Activated CD4-positive, alpha-beta memory T cell treated with anti-CD3 and anti-CD28 coated beads for 36 hours (primary cell): Measurements from ENCODE around the gene RPS19. TPM values are rescaled to one million over a fixed set of nuclear protein-coding genes. Genes with fewer than 3 reads are reported as not detected.
A peak's percentile ranks its signal among the peaks of the same experiment; 100 is the strongest.

Source experiments
- CTCF ChIA-PET: fragments of 350-600 bp; sonication (Branson Sonifier 250); formaldehyde crosslinking; loops from one replicate; lab custom pipeline; 2021; ENCODE audit warnings: antibody characterized with exemption, inconsistent platforms; lab: Charles Lee
- POLR2A ChIA-PET: fragments of 350-600 bp; sonication (Branson Sonifier 250); formaldehyde crosslinking; loops from one replicate; lab custom pipeline; 2021; ENCODE audit warnings: antibody characterized with exemption; lab: Charles Lee
- DNase-seq: peaks from one replicate; pipeline ENCODE4 v3.0.0-alpha.2; 2020
- H3K27ac Mint-ChIP-seq: one replicate; pipeline ENCODE4 v1.8.0; 2021; ENCODE audit warnings: mixed read lengths
- H3K27me3 Mint-ChIP-seq: one replicate; pipeline ENCODE4 v1.8.0; 2021; ENCODE audit warnings: mixed read lengths
- H3K36me3 Mint-ChIP-seq: one replicate; pipeline ENCODE4 v1.8.0; 2021; ENCODE audit warnings: mixed read lengths
- H3K4me1 Mint-ChIP-seq: one replicate; pipeline ENCODE4 v1.8.0; 2021; ENCODE audit warnings: low read depth, mixed read lengths
- H3K4me3 Mint-ChIP-seq: one replicate; pipeline ENCODE4 v1.8.0; 2021; ENCODE audit warnings: mild to moderate bottlenecking, mixed read lengths
- H3K9me3 Mint-ChIP-seq: one replicate; pipeline ENCODE4 v1.8.0; 2021; ENCODE audit warnings: mixed read lengths
- intact Hi-C: fragments of 100-400 bp; cut with micrococcal nuclease; formaldehyde crosslinking; loops from one replicate; pipeline ENCODE4 v1.15.1; 2023
- total RNA-seq, 2 experiments: library from RNA; stranded (reverse); gene quantifications; one replicate each; pipeline ENCODE4 v1.2.3, GENCODE V29; 2021

The RPS19 gene
- total RNA-seq, 2 experiments from 2014 or later = 3,181 to 3,314 TPM

GRCh38 chr19:41890936-41891335, 30.9 kb downstream of the RPS19 start:
- CTCF ChIA-PET = interaction anchor here (0.9 to 1.0 kb wide), 2 partner anchors 31 to 43 kb away, joined by 3 to 6 read pairs; partner anchors contain the start of gene RPS19

GRCh38 chr19:41892173-41892902, 32.3 kb downstream of the RPS19 start:
- H3K4me3 Mint-ChIP-seq = no peak overlapping the region
- no peaks in the 10 kb centered on the region for H3K27me3 Mint-ChIP-seq
- peaks cover 60% of the 10 kb centered on the region for H3K4me1 Mint-ChIP-seq
- DNase-seq = no peak
- no peaks in the 10 kb centered on the region for H3K9me3 Mint-ChIP-seq
- peaks cover 50% of the 10 kb centered on the region for H3K36me3 Mint-ChIP-seq
- POLR2A ChIA-PET = no interaction called here
- CTCF ChIA-PET = interaction anchor here (2.0 kb wide), 1 partner anchor 19 kb away, joined by 5 read pairs; no protein-coding TSS in a partner anchor
- intact Hi-C loops = no loop called here
- H3K27ac Mint-ChIP-seq = no peak overlapping the region

More at GRCh38 chr19:41890936-41891335, 30.9 kb downstream of the RPS19 start:
- H3K36me3 Mint-ChIP-seq = peaks cover 47% of the 10 kb centered on the region
- H3K4me1 Mint-ChIP-seq = peaks cover 69% of the 10 kb centered on the region
- intact Hi-C loops = no loop called here
- no peaks in the 10 kb centered on the region for H3K27me3 Mint-ChIP-seq
- POLR2A ChIA-PET = interaction anchor here (1.1 kb wide), 2 partner anchors 19 to 56 kb away, joined by 3 read pairs; no protein-coding TSS in a partner anchor
- H3K4me3 Mint-ChIP-seq = no peak overlapping the region
- no peak for DNase-seq
- no peak overlapping the region for H3K27ac Mint-ChIP-seq
- no peaks in the 10 kb centered on the region for H3K9me3 Mint-ChIP-seq

GRCh38 chr19:41893899-41894298, 33.8 kb downstream of the RPS19 start:
- peak overlapping the region; percentile 54 for H3K27ac Mint-ChIP-seq
- intact Hi-C loops = no loop called here
- no peak overlapping the region for H3K4me3 Mint-ChIP-seq
- H3K4me1 Mint-ChIP-seq = peaks cover 48% of the 10 kb centered on the region
- no peaks in the 10 kb centered on the region for H3K9me3 Mint-ChIP-seq
- H3K36me3 Mint-ChIP-seq = peaks cover 53% of the 10 kb centered on the region
- POLR2A ChIA-PET = no interaction called here
- CTCF ChIA-PET = no interaction called here
- DNase-seq = peak; percentile 44
- no peaks in the 10 kb centered on the region for H3K27me3 Mint-ChIP-seq

DNA sequence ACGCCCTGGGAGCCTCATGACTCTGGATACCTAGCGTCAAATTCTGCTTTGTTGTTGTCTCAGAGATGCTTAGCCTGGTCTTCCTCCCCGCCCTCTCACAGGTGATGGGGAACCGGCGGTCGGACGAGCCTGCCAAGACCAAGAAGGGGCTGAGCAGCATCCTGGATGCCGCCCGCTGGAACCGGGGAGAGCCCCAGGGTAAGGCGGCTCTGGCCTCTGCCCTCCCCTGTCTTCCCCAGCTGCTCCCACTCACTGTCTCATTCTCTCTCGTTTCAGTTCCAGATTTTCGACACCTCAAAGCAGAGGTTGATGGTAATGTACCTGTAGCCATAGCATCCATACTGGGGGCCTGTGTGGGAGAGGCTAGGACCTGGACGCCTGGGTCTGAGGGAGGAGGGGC, 34.3 kb downstream of the RPS19 start:
- POLR2A ChIA-PET = no interaction called here
- no peaks in the 10 kb centered on the region for H3K9me3 Mint-ChIP-seq
- peaks cover 53% of the 10 kb centered on the region for H3K36me3 Mint-ChIP-seq
- no peak for DNase-seq
- intact Hi-C loops = no loop called here
- H3K4me1 Mint-ChIP-seq = peaks cover 46% of the 10 kb centered on the region
- no peak overlapping the region for H3K4me3 Mint-ChIP-seq
- no peaks in the 10 kb centered on the region for H3K27me3 Mint-ChIP-seq
- CTCF ChIA-PET = no interaction called here
- peak overlapping the region; percentile 54 for H3K27ac Mint-ChIP-seq

- H3K27me3 Mint-ChIP-seq = no peaks in the 10 kb centered on the region
- DNase-seq = no peak
- CTCF ChIA-PET = interaction anchor here (0.9 to 1.0 kb wide), 3 partner anchors 10 to 29 kb away, joined by 3 read pairs; no protein-coding TSS in a partner anchor
- H3K36me3 Mint-ChIP-seq = peaks cover 54% of the 10 kb centered on the region
- POLR2A ChIA-PET = interaction anchor here (1.1 kb wide), 1 partner anchor 10 kb away, joined by 4 read pairs; no protein-coding TSS in a partner anchor
- H3K4me1 Mint-ChIP-seq = peaks cover 35% of the 10 kb centered on the region
- H3K9me3 Mint-ChIP-seq = no peaks in the 10 kb centered on the region
- peak overlapping the region; percentile 58 for H3K27ac Mint-ChIP-seq
- intact Hi-C loops = no loop called here
- no peak overlapping the region for H3K4me3 Mint-ChIP-seq
These were observed 35.9 kb downstream of the RPS19 start for GRCh38 chr19:41895745-41896580.

DNA sequence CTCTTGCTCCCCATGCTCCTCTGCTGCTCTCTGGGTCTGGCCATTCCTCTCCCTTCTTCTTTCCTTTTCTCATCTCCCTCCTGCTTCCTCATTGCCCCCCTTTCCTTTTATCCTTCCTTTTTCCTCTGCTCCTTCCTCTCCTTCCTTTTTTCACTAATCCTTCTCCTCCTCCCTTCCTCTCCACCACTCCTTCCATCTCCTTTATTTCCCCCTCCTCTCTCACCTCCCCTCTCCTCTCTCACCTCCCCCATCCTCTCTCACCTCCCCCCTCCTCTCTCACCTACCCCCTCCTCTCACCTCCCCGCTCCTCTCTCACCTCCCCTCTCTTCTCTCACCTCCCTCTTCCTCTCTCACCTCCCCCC, 36.5 kb downstream of the RPS19 start:
- DNase-seq = no peak
- CTCF ChIA-PET = interaction anchor here (0.9 kb wide), 1 partner anchor 28 kb away, joined by 3 read pairs; no protein-coding TSS in a partner anchor
- H3K4me3 Mint-ChIP-seq = no peak overlapping the region

DNA sequence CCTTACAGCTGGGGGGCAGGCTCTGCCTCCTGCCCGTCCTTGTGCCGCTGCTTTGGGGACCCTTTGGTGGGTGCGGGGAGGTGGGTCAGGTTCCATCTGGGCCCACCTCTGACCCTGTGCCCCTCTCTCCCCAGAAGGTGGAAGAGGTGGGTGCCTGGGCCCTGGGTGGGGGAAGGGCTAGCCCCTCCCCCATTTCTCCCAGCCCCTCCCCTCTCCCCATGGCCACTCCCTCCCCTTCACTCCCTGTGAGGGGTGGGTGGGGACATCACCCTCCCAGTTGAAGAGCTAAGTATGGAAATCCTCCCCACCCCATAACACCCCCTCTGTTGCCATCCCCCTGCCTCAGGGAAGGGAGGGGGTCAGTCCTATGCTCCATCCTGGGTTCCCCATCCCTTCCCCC, 37.1 kb downstream of the RPS19 start:
- CTCF ChIA-PET = no interaction called here
- peaks cover 31% of the 10 kb centered on the region for H3K4me1 Mint-ChIP-seq
- H3K27ac Mint-ChIP-seq = no peak overlapping the region
- POLR2A ChIA-PET = no interaction called here
- H3K36me3 Mint-ChIP-seq = peaks cover 54% of the 10 kb centered on the region
- H3K4me3 Mint-ChIP-seq = no peak overlapping the region
- no peaks in the 10 kb centered on the region for H3K9me3 Mint-ChIP-seq
- no peak for DNase-seq
- no peaks in the 10 kb centered on the region for H3K27me3 Mint-ChIP-seq
- intact Hi-C loops = no loop called here

More for the DNA sequence above, 36.5 kb downstream of the RPS19 start:
- POLR2A ChIA-PET = no interaction called here
- Mint-ChIP-seq H3K27me3 (no peaks in the 10 kb centered on the region), H3K4me1 (peaks cover 32% of the 10 kb centered on the region), H3K27ac (peak overlapping the region; percentile 58), H3K36me3 (peaks cover 51% of the 10 kb centered on the region), H3K9me3 (no peaks in the 10 kb centered on the region)
- intact Hi-C loops = no loop called here

- intact Hi-C loops = no loop called here
- H3K36me3 Mint-ChIP-seq = peaks cover 58% of the 10 kb centered on the region
- peaks cover 30% of the 10 kb centered on the region for H3K4me1 Mint-ChIP-seq
- ChIA-PET POLR2A (interaction anchor here (0.8 kb wide), 1 partner anchor 10 kb away, joined by 3 read pairs; no protein-coding TSS in a partner anchor), CTCF (no interaction called here)
- no peaks in the 10 kb centered on the region for H3K27me3 Mint-ChIP-seq
- H3K27ac Mint-ChIP-seq = peak overlapping the region; percentile 66
- DNase-seq = no peak
- H3K9me3 Mint-ChIP-seq = no peaks in the 10 kb centered on the region
- no peak overlapping the region for H3K4me3 Mint-ChIP-seq
These were observed 37.8 kb downstream of the RPS19 start for GRCh38 chr19:41897820-41898219.

DNA sequence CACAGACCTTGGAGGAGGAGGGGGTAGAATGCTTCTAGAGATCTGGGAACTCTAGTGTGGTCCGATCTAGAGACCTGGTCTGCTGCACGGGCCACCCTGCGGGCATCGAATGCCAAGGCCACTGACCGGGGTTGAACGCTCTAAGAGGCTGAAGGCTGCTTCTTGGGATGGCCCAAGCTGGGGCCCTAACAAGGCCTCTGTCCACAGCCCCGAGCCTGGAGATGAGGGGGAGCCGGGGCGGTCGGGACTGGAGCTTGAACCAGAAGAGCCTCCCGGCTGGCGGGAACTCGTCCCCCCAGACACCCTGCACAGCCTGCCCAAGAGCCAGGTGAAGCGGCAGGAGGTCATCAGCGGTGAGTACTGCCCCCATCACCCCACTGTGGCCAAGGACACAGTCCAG, 38.2 kb downstream of the RPS19 start:
- H3K27ac Mint-ChIP-seq = no peak overlapping the region
- H3K9me3 Mint-ChIP-seq = no peaks in the 10 kb centered on the region
- peaks cover 27% of the 10 kb centered on the region for H3K4me1 Mint-ChIP-seq
- CTCF ChIA-PET = no interaction called here
- no peak for DNase-seq
- H3K4me3 Mint-ChIP-seq = no peak overlapping the region
- no peaks in the 10 kb centered on the region for H3K27me3 Mint-ChIP-seq
- H3K36me3 Mint-ChIP-seq = peaks cover 56% of the 10 kb centered on the region
- intact Hi-C loops = no loop called here
- POLR2A ChIA-PET = interaction anchor here (0.8 kb wide), 1 partner anchor 10 kb away, joined by 3 read pairs; no protein-coding TSS in a partner anchor

GRCh38 chr19:41901707-41902360, 41.8 kb downstream of the RPS19 start:
- peaks cover 66% of the 10 kb centered on the region for H3K36me3 Mint-ChIP-seq
- H3K9me3 Mint-ChIP-seq = no peaks in the 10 kb centered on the region
- ChIA-PET CTCF (interaction anchor here (0.8 to 0.9 kb wide), 2 partner anchors 30 to 43 kb away, joined by 3 read pairs; no protein-coding TSS in a partner anchor), POLR2A (interaction anchor here (0.8 to 1.9 kb wide), 2 partner anchors 9 to 35 kb away, joined by 6 to 8 read pairs; no protein-coding TSS in a partner anchor)
- intact Hi-C loops = no loop called here
- DNase-seq = no peak
- H3K27me3 Mint-ChIP-seq = no peaks in the 10 kb centered on the region
- H3K27ac Mint-ChIP-seq = peak overlapping the region; percentile 18
- peaks cover 18% of the 10 kb centered on the region for H3K4me1 Mint-ChIP-seq
- no peak overlapping the region for H3K4me3 Mint-ChIP-seq

GRCh38 chr19:41902594-41902993, 42.5 kb downstream of the RPS19 start:
- Mint-ChIP-seq H3K9me3 (no peaks in the 10 kb centered on the region), H3K36me3 (peaks cover 66% of the 10 kb centered on the region), H3K4me1 (peaks cover 18% of the 10 kb centered on the region), H3K27ac (no peak overlapping the region), H3K4me3 (no peak overlapping the region), H3K27me3 (no peaks in the 10 kb centered on the region)
- no peak for DNase-seq
- intact Hi-C loops = no loop called here
- CTCF ChIA-PET = interaction anchor here (1.2 kb wide), 1 partner anchor 26 kb away, joined by 4 read pairs; the partner anchor contains the start of gene ERFL
- POLR2A ChIA-PET = interaction anchor here (1.1 to 1.9 kb wide), 3 partner anchors 8 to 43 kb away, joined by 3 to 8 read pairs (median 3); no protein-coding TSS in a partner anchor
